Sigmoid colon (tissue), 4 donors: ENCODE results near the gene RAX2.

Source experiments
- EP300 ChIP-seq, 4 donors: sonication (generic); formaldehyde crosslinking; IDR thresholded peaks; one replicate each; pipeline ENCODE4 v1.6.1; 2017; ENCODE audit warnings: antibody characterized with exemption in 4 of 4
- POLR2A ChIP-seq, 2 donors: fragments of 450-650 bp; IDR thresholded peaks; one replicate each; pipeline ENCODE4 v1.6.1; 2016; ENCODE audit warnings: antibody characterized with exemption in 2 of 2, mild to moderate bottlenecking in 2 of 2, moderate library complexity in 2 of 2
- TF ChIP-seq, protein P1 (sequence below), 4 experiments: fragments of 450-650 bp in 3 of 4; fragments of 200-600 bp in 1 of 4; IDR thresholded peaks; one replicate each; pipeline ENCODE4 v1.5.1; 2016 to 2019; ENCODE audit warnings: antibody characterized with exemption in 4 of 4, mild to moderate bottlenecking in 3 of 4, moderate library complexity in 2 of 4

DNA sequence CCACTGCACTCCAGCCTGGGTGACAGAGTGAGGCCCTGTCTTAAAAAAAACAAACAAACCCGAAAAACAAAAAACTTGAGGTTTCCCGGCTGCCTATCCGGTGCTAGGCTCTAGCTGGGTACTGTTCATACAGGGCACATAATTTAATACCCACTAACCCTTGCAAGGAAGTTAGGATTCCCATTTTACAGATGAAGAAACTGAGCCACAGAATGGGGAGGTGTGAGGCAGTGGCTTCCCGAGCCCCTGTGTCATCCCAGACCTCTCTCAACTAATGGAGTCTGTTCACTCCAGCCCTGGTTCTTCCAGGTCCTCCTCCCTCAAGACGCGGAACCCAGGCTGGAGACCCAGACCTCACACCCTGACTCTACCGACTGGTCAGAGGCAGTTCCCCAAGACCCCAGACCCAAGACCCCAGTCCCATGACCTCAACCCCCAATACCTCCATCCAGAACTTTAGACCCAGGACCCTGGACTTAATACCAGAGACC is 11.1 kb downstream of the RAX2 start:
- TF ChIP-seq POLR2A (IDR thresholded peaks at IDR 0.05): no peak
- TF ChIP-seq, protein P1, sequence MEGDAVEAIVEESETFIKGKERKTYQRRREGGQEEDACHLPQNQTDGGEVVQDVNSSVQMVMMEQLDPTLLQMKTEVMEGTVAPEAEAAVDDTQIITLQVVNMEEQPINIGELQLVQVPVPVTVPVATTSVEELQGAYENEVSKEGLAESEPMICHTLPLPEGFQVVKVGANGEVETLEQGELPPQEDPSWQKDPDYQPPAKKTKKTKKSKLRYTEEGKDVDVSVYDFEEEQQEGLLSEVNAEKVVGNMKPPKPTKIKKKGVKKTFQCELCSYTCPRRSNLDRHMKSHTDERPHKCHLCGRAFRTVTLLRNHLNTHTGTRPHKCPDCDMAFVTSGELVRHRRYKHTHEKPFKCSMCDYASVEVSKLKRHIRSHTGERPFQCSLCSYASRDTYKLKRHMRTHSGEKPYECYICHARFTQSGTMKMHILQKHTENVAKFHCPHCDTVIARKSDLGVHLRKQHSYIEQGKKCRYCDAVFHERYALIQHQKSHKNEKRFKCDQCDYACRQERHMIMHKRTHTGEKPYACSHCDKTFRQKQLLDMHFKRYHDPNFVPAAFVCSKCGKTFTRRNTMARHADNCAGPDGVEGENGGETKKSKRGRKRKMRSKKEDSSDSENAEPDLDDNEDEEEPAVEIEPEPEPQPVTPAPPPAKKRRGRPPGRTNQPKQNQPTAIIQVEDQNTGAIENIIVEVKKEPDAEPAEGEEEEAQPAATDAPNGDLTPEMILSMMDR (IDR thresholded peaks at IDR 0.05): no peak
- TF ChIP-seq EP300 (IDR thresholded peaks at IDR 0.05): no peak
